Heart left ventricle (tissue), 13 donors: ENCODE results near the gene LYPLA2.

Experiments used
- CTCF ChIP-seq, 12 donors: fragments of 200-600 bp; sonication (generic) in 4 of 12; IDR thresholded peaks; one replicate each; pipeline versions ENCODE4 v1.5.0 to v1.8.0; 2018 to 2022; ENCODE audit warnings: antibody characterized with exemption in 12 of 12, mild to moderate bottlenecking in 5 of 12
- POLR2A ChIP-seq, 2 donors: fragments of 450-650 bp; IDR thresholded peaks; one replicate each; pipeline ENCODE4 v1.6.1; 2017; ENCODE audit warnings: antibody characterized with exemption in 2 of 2, mild to moderate bottlenecking in 2 of 2, moderate library complexity in 2 of 2
- donor health status: ischemic (EF 13 %, LVEDD 7.1; RV severe dilation, severe dysfunction).
- donor health status: DM: no; HTN: yes; CAD: no.
- donor health status: DM: no; HTN: no; CAD: no.
- donor health status: ischemic (EF 25% LVEDD 6.9; RV normal size, moderate dysfunction).
- donor health status: ischemic (EF 25% LVEDD 5.7; RV mildly dilated, moderate dysfunction).
- donor health status: ischemic (EF 35%, LVEDD 5.7; RV mildly dilated, moderate dysfunction).
- donor health status: nonischemic (EF 11% LVEDD 7.7; RV severe dilation, severe dysfunction).
- donor health status: DM: yes; HTN: yes; CAD: no.
- donor health status: PGD.
- donor health status: ischemic (EF 29% LVEDD 5.4; RV normal size, mild dysfunction).
- donor health status: nonischemic (EF 23%, LVEDD 6.1; RV moderate dilation, normal function).

- TF ChIP-seq CTCF (IDR thresholded peaks at IDR 0.05) (no peak), POLR2A (IDR thresholded peaks at IDR 0.05) (no peak)
Measured at GRCh38 chr1:23791516-23792047, 637 bp downstream of the LYPLA2 start.
